SH-SY5Y (cell line): Measurements from ENCODE around the gene AFMID.
A peak's percentile ranks its signal among the peaks of the same experiment; 100 is the strongest.

Source experiments
- GATA2 ChIP-seq: IDR thresholded peaks from 2 replicates; pipeline ENCODE4 v1.6.1; 2011; ENCODE audit warnings: mild to moderate bottlenecking, low read depth, low read length
- GATA3 ChIP-seq: IDR thresholded peaks from 2 replicates; pipeline ENCODE4 v1.6.1; 2011; ENCODE audit warnings: low read depth, mild to moderate bottlenecking, low read length, moderate library complexity

Gene AFMID

GRCh38 chr17:78196716-78197115 lies 9.6 kb downstream of the AFMID start:
- TF ChIP-seq GATA3 (no peak), GATA2 (no peak)

- no peak for TF ChIP-seq GATA2
- TF ChIP-seq GATA3: no peak
Measured at GRCh38 chr17:78197147-78197832, 10.1 kb downstream of the AFMID start.

DNA sequence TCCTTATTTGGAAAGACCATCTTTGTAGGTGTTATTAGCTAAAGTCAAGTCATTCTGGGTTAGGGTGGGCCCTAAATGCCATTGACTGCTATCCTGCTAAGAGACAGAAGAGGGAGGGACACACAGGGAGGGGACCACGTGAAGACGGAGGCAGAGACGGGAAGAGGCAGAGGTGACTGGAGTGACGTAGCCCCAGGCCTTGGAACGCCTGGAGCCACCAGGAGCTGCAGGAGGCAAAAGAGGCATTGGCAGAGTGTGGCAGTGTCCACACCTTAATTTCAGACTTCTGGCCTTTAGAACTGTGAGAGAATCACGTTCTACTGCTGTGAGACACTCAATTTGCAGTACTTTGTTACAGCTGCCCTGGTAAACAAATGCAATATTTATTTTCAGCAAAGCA lies 13.3 kb downstream of the AFMID start:
- TF ChIP-seq GATA2 (no peak), GATA3 (no peak)

DNA sequence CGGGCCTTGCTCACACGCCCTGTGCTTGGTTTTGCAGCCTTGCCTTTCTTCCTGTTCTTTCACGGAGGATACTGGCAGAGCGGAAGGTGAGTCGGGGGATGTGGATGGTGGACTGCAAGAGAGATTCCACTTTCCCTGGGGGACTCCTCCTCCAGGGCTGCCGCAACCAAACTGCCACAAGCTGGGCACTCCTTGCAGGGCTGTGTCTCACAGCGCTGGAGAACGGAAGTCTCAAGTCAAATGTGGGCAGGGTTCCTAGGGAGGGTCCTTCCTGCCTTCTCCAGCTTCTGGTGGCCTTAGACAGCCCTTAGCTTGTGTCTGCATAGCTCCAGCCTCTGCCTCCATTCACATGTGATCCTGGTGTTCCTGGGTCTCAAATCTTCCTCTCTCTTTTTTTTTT lies 15.5 kb downstream of the AFMID start:
- TF ChIP-seq GATA3: no peak

GRCh38 chr17:78204387-78205123 lies 17.4 kb downstream of the AFMID start:
- no peak for TF ChIP-seq GATA2
- TF ChIP-seq GATA3: no peak

- TF ChIP-seq GATA2: no peak
- TF ChIP-seq GATA3: no peak
Measured at GRCh38 chr17:78205124-78205775, 18.1 kb downstream of the AFMID start.

GRCh38 chr17:78206298-78206697 lies 19.1 kb downstream of the AFMID start:
- TF ChIP-seq GATA3 (no peak), GATA2 (no peak)

DNA sequence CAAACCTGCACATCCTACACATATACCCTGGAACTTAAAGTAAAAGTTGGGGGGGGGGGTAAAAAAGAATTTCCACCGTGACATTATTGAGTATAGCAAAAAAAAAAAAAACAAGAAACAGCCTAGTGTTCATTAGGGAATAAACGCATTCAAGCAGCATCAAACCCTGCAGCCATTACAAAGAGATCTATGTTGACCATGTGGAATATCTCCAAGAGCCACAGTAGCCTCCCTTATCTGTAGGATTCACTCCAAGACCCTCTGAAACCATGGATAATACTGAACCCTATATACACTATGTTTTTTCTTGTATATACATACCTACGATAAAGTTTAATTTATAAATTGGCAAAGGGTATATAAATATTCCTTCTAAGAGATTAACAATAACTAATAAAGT lies 21.3 kb downstream of the AFMID start:
- TF ChIP-seq GATA2 (no peak), GATA3 (no peak)

DNA sequence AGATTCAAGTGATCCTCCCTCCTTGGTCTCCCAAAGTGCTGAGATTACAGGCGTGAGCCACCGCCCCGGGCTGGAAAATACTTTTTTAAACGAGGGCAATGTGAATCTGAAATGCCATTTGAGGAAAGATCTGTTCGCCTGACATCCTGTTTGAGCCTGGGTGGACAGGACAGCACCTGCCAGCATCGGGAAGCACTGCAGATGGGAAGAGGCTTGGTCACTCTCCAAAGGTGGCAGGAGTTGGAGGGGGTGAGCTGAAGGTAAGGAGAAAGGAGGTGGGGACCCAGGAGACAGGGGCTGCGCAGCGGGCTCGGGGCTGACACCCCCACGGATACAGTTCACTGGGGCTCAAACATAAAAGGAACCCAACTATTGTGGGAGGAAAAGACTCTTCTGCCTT lies 22.9 kb downstream of the AFMID start:
- TF ChIP-seq GATA2 (no peak), GATA3 (no peak)

- 0 out of 2 replicates have a peak, but pooled peaks have one; percentile 45 for TF ChIP-seq GATA2
- TF ChIP-seq GATA3: no peak
Measured at GRCh38 chr17:78211032-78211431, 23.9 kb downstream of the AFMID start.

DNA sequence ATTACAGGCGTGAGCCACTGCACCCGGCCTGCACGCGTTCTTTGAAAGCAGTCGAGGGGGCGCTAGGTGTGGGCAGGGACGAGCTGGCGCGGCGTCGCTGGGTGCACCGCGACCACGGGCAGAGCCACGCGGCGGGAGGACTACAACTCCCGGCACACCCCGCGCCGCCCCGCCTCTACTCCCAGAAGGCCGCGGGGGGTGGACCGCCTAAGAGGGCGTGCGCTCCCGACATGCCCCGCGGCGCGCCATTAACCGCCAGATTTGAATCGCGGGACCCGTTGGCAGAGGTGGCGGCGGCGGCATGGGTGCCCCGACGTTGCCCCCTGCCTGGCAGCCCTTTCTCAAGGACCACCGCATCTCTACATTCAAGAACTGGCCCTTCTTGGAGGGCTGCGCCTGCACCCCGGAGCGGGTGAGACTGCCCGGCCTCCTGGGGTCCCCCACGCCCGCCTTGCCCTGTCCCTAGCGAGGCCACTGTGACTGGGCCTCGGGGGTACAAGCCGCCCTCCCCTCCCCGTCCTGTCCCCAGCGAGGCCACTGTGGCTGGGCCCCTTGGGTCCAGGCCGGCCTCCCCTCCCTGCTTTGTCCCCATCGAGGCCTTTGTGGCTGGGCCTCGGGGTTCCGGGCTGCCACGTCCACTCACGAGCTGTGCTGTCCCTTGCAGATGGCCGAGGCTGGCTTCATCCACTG lies 27.0 kb downstream of the AFMID start, which contains the start of gene BIRC5:
TSS of gene BIRC5 (plus strand) at position 238 of the 690 bp plus-strand sequence. CDS start at position 302, 64 bp downstream.
- TF ChIP-seq GATA3: no peak
- no peak for TF ChIP-seq GATA2

GRCh38 chr17:78214706-78215061 lies 27.5 kb downstream of the AFMID start:
- TF ChIP-seq GATA2: no peak
- TF ChIP-seq GATA3: no peak

- TF ChIP-seq GATA3 (no peak), GATA2 (no peak)
Measured at GRCh38 chr17:78219396-78220150, 32.4 kb downstream of the AFMID start.
